Vagina (tissue), 2 donors: ENCODE data around the gene DENND1C. TPM values are rescaled to one million over a fixed set of nuclear protein-coding genes. Genes with fewer than 3 reads are reported as not detected.

Experiments
- DNase-seq, 2 donors: peaks; one replicate each; pipeline ENCODE4 v3.0.0-alpha.2; 2017; ENCODE audit errors: extremely low spot score in 2 of 2
- H3K27ac ChIP-seq: fragments of 200-600 bp; sonication (generic); one replicate; pipeline ENCODE4 v1.5.1; 2019
- H3K27me3 ChIP-seq: fragments of 200-600 bp; sonication (generic); one replicate; pipeline ENCODE4 v1.5.1; 2019
- H3K36me3 ChIP-seq, 2 donors: fragments of 200-600 bp; sonication (generic); one replicate each; pipeline ENCODE4 v1.5.1; 2017 to 2019
- H3K4me1 ChIP-seq: fragments of 200-600 bp; sonication (generic); one replicate; pipeline ENCODE4 v1.5.1; 2019
- H3K4me3 ChIP-seq, 2 donors: fragments of 200-600 bp; sonication (generic); 1 replicate in 1 of 2; 2 replicates in 1 of 2; pipeline ENCODE4 v1.5.1; 2016 to 2019
- H3K9me3 ChIP-seq: fragments of 200-600 bp; sonication (generic); one replicate; pipeline ENCODE4 v1.5.1; 2019
- CTCF ChIP-seq, 3 experiments: fragments of 450-650 bp in 2 of 3; fragments of 200-600 bp in 1 of 3; sonication (generic) in 1 of 3; IDR thresholded peaks; one replicate each; pipeline ENCODE4 v1.5.1; 2017 to 2019; ENCODE audit warnings: antibody characterized with exemption in 3 of 3, mild to moderate bottlenecking in 2 of 3, moderate library complexity in 2 of 3
- POLR2A ChIP-seq, 2 donors: fragments of 450-650 bp; IDR thresholded peaks; one replicate each; pipeline ENCODE4 v1.6.1; 2017; ENCODE audit warnings: antibody characterized with exemption in 2 of 2, mild to moderate bottlenecking in 2 of 2, moderate library complexity in 2 of 2
- POLR2AphosphoS5 ChIP-seq, 2 donors: sonication (generic); formaldehyde crosslinking; IDR thresholded peaks; one replicate each; pipeline ENCODE4 v1.9.0; 2017; ENCODE audit warnings: antibody characterized with exemption in 2 of 2, mild to moderate bottlenecking in 2 of 2, low read depth in 1 of 2; ENCODE audit not compliant: insufficient read depth in 1 of 2
- intact Hi-C: fragments of 100-400 bp; cut with DNase I; formaldehyde crosslinking; loops from one replicate; pipeline ENCODE4 v1.15.1; 2023
- total RNA-seq: library from RNA; depleted of rRNA; stranded (reverse); fragments of >200 nt; gene quantifications from one replicate; pipeline ENCODE4 v1.2.3, GENCODE V29; 2016

Gene DENND1C
- total RNA-seq, 1 donor from 2014 or later = 2.9 TPM

- H3K27ac ChIP-seq = no peak overlapping the region
These were observed 47.0 kb upstream of the DENND1C start for GRCh38 chr19:6528544-6529121.

GRCh38 chr19:6527893-6528543, 46.4 kb upstream of the DENND1C start:
- TF ChIP-seq CTCF (IDR thresholded peaks at IDR 0.05) = no peak
- TF ChIP-seq POLR2A (IDR thresholded peaks at IDR 0.05) = no peak
- TF ChIP-seq POLR2AphosphoS5 (IDR thresholded peaks at IDR 0.05; ENCODE audit: insufficient read depth in 1 of 2, low read depth in 1 of 2) = no peak
- H3K36me3 ChIP-seq = no peaks in the 10 kb centered on the region
- H3K4me1 ChIP-seq = peaks cover 20% of the 10 kb centered on the region
- no peaks in the 10 kb centered on the region for H3K27me3 ChIP-seq
- H3K27ac ChIP-seq = no peak overlapping the region
- intact Hi-C loops = no loop called here
- no peak for DNase-seq
- H3K9me3 ChIP-seq = no peaks in the 10 kb centered on the region
- no peak overlapping the region for H3K4me3 ChIP-seq

More at GRCh38 chr19:6528544-6529121, 47.0 kb upstream of the DENND1C start:
- Histone ChIP-seq H3K9me3 (no peaks in the 10 kb centered on the region), H3K4me1 (peaks cover 20% of the 10 kb centered on the region), H3K36me3 (no peaks in the 10 kb centered on the region), H3K4me3 (no peak overlapping the region), H3K27me3 (no peaks in the 10 kb centered on the region)
- DNase-seq = no peak
- intact Hi-C loops = no loop called here
- TF ChIP-seq POLR2A (IDR thresholded peaks at IDR 0.05) = no peak
- TF ChIP-seq POLR2AphosphoS5 (IDR thresholded peaks at IDR 0.05; ENCODE audit: insufficient read depth in 1 of 2, low read depth in 1 of 2) = no peak
- no peak for TF ChIP-seq CTCF (IDR thresholded peaks at IDR 0.05)

- DNase-seq = no peak
- intact Hi-C loops = no loop called here
- no peaks in the 10 kb centered on the region for H3K4me1 ChIP-seq
- H3K9me3 ChIP-seq = no peaks in the 10 kb centered on the region
- no peaks in the 10 kb centered on the region for H3K27me3 ChIP-seq
- H3K36me3 ChIP-seq = no peaks in the 10 kb centered on the region
- no peak for TF ChIP-seq POLR2A (IDR thresholded peaks at IDR 0.05)
- no peak for TF ChIP-seq POLR2AphosphoS5 (IDR thresholded peaks at IDR 0.05; ENCODE audit: insufficient read depth in 1 of 2, low read depth in 1 of 2)
- TF ChIP-seq CTCF (IDR thresholded peaks at IDR 0.05) = no peak
- no peak overlapping the region for H3K27ac ChIP-seq
- H3K4me3 ChIP-seq = no peak overlapping the region
These were observed 42.7 kb upstream of the DENND1C start for GRCh38 chr19:6524311-6524710.

GRCh38 chr19:6522712-6523111, 41.1 kb upstream of the DENND1C start:
- Histone ChIP-seq H3K4me3 (no peak overlapping the region), H3K4me1 (no peaks in the 10 kb centered on the region), H3K9me3 (no peaks in the 10 kb centered on the region), H3K36me3 (no peaks in the 10 kb centered on the region), H3K27me3 (no peaks in the 10 kb centered on the region), H3K27ac (no peak overlapping the region)
- no peak for DNase-seq
- TF ChIP-seq POLR2AphosphoS5 (IDR thresholded peaks at IDR 0.05; ENCODE audit: insufficient read depth in 1 of 2, low read depth in 1 of 2) (no peak), CTCF (IDR thresholded peaks at IDR 0.05) (no peak), POLR2A (IDR thresholded peaks at IDR 0.05) (no peak)
- intact Hi-C loops = no loop called here
